HG03108 (cell line): ENCODE data around the gene SASH1.

Experiments used
- ATAC-seq: cut with Tn5 transposase; IDR thresholded peaks from one replicate; pipeline ENCODE4 v1.9.1; 2021; ENCODE audit warnings: moderate library complexity; ENCODE audit not compliant: unreplicated experiment

SASH1 gene

GRCh38 chr6:148430897-148431296, 88.3 kb downstream of the SASH1 start:
- ATAC-seq = no peak

GRCh38 chr6:148431413-148431812, 88.8 kb downstream of the SASH1 start:
- no peak for ATAC-seq

GRCh38 chr6:148431840-148432239, 89.2 kb downstream of the SASH1 start:
- no peak for ATAC-seq

GRCh38 chr6:148432462-148433195, 90.0 kb downstream of the SASH1 start:
- no peak for ATAC-seq

- ATAC-seq = no peak
These were observed 92.7 kb downstream of the SASH1 start for GRCh38 chr6:148435386-148435785.

GRCh38 chr6:148436466-148436865, 93.8 kb downstream of the SASH1 start:
- ATAC-seq = no peak

GRCh38 chr6:148438632-148439031, 96.0 kb downstream of the SASH1 start:
- no peak for ATAC-seq

GRCh38 chr6:148440016-148440415, 97.4 kb downstream of the SASH1 start:
- no peak for ATAC-seq

GRCh38 chr6:148440877-148441453, 98.3 kb downstream of the SASH1 start:
- no peak for ATAC-seq

- ATAC-seq = no peak
These were observed 98.8 kb downstream of the SASH1 start for GRCh38 chr6:148441454-148441911.

GRCh38 chr6:148443798-148444560, 101.3 kb downstream of the SASH1 start:
- ATAC-seq = no peak

GRCh38 chr6:148445116-148445515, 102.5 kb downstream of the SASH1 start:
- no peak for ATAC-seq

GRCh38 chr6:148445620-148446019, 103.0 kb downstream of the SASH1 start:
- no peak for ATAC-seq

- no peak for ATAC-seq
These were observed 104.0 kb downstream of the SASH1 start for GRCh38 chr6:148446681-148447080.

- no peak for ATAC-seq
These were observed 105.0 kb downstream of the SASH1 start for GRCh38 chr6:148447521-148448230.

- no peak for ATAC-seq
These were observed 105.9 kb downstream of the SASH1 start for GRCh38 chr6:148448369-148449012.

- ATAC-seq = no peak
These were observed 108.2 kb downstream of the SASH1 start for GRCh38 chr6:148450866-148451265.

GRCh38 chr6:148451690-148452089, 109.1 kb downstream of the SASH1 start:
- peak; percentile 78 for ATAC-seq

- ATAC-seq = no peak
These were observed 110.2 kb downstream of the SASH1 start for GRCh38 chr6:148452876-148453275.

GRCh38 chr6:148453906-148454305, 111.3 kb downstream of the SASH1 start:
- ATAC-seq = no peak

- no peak for ATAC-seq
These were observed 112.6 kb downstream of the SASH1 start for GRCh38 chr6:148455225-148455624.
